Stimulated activated CD4-positive, alpha-beta T cell treated with anti-CD3 and anti-CD28 coated beads, Interleukin-4, amount 100 ng/mL, for 48 hours (primary cell): ENCODE data around the gene OLA1.

Source experiments
- DNase-seq, 2 donors: peaks; one replicate each; pipeline ENCODE4 v3.0.0-alpha.2; 2020; ENCODE audit warnings: low read depth in 2 of 2

Gene OLA1

GRCh38 chr2:174063492-174064092 lies 184.7 kb downstream of the OLA1 start:
- DNase-seq = no peak

DNA sequence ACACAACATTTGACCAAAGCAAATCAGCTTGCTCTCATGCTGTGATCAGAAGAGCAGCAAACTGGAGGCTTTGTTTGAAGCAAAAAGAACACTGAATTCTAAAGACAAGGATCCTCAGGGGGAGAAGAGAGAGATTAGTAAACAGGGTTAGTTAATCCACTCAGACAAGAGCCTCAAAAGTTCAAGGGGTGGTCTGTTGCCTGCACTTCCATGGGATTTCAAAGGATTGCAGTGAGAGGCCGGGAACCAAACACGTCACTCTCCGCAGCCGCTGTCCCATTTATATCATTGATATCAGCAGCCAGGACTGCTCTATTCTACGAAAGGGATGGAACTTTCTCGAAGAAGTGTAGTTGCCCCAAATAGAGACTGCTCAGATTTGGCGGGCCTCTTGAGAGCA lies 185.4 kb downstream of the OLA1 start:
- DNase-seq = no peak

DNA sequence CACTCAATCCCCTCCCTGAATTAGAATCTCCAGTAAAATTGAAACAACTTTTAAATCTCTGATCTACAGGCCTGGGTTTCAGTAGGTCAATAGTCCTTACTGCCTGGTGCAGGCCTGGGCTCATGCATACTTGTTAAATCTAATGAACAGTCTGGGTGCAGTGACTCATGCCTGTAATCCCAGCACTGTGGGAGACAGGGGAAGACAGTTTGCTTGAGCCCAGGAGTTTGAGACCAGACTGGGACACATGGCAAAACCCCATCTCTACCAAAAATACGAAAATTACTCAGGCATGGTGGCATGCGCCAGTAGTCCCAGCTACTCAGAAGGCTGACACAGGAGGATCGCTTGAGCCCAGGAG lies 188.5 kb downstream of the OLA1 start:
- no peak for DNase-seq

DNA sequence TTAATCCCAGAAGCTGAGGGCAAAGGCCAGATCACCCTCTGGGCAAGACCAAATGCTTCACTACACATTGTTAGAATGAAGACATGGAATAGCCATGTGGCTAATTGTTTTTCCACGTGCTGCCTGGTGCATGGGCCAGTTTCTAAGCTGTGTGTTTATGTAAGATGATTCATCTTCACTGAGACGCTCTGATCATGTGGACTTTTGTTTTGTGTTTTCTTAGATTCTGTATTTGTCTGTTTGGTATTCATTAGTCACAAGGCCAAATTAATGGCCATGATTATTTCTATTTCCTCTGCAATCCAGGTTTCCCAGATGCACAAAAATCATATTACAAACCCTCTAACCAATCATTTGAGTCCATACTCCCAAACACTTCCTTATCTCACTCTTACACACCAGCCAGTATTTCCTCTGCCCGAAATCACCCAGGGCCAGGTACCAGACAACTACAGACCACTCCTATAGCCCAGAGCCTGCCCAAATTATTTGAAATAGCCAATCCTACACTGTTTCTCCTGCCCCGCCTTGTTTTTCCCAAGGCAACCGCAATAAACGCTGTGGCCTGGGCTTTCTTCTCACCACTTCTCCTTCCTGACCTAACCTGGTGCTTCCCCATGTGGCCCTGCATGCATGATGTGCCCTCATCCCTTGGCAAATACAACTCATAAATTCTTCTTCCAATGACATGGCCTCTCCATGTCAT lies 189.0 kb downstream of the OLA1 start:
- DNase-seq = no peak

- DNase-seq = no peak
Measured at GRCh38 chr2:174058456-174058855, 189.9 kb downstream of the OLA1 start.

DNA sequence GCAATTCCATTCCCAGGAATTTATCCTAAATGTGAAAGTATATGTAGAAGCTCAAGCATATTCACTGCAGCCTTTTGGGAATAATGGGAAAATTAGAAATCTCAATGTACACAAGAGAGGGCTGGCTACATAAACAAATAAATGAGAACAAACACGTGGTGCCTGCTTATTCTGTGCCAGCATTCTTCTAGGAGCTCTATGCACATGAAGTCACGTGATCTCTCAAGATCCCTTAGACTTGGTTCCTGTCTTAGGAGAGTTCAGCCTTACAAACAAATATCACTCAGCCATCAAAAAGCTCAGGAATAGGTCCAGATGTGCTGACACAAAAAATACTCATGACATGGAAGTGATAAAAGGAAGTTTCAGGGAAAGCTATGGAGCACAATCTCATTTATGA lies 190.3 kb downstream of the OLA1 start:
- DNase-seq = no peak

DNA sequence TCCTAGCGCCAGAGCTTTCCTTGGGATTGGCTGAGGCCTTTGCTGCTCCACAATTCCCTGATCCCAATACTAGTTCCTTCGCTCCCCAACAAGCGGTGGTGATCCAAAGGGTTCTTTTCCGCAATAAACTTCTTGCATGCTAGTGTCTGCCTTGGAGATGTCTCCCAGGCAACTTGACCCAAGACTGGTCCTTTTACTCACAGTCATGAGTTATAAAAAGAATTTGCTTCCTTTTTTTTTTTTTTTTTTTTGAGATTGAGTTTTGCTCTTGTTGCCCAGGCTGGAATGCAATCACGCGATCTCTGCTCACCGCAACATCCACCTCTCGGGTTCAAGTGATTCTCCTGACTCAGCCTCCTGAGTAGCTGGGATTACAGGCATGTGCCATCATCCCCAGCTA lies 193.4 kb downstream of the OLA1 start:
- DNase-seq = no peak

- DNase-seq = no peak
Measured at GRCh38 chr2:174053355-174054151, 194.8 kb downstream of the OLA1 start.

- DNase-seq = no peak
Measured at GRCh38 chr2:174052584-174052976, 195.8 kb downstream of the OLA1 start.

DNA sequence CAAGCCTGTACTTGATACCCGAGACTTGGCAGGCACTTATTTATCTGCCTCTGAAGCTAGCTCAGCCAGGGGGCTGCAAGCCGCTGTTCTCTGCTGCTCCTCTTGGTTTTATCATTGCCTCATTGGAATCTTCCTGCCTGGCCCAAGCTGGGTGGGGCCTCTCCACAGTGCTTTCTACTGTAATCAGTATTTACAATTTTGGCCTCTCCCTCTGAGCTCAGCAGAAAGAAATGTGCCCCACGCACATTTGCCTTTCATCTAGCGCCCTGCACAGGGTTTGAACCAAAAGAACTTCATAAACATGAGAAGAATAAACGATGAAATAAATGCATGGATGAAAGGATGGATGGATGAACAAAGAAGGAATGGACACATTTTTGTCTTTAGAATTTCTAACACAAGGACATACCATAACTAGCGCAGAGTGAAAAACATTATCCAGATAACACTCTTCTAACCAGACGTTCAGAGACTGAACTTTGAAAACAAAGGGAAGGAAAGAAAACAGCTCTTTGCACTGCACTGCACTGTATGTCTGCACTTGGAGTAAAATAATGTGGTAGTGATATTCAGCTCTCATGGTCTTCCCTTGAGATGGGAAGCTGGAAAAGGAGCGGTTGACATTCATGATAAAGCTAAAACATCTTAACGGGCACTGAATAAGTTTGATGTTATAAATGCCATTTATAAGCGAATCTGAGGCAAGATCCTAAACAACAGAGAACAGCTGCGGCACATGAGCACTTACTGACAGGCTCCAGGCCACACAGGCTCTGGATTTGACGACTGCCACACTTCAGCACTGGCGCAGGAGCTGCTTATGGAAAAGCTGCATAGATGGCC lies 196.4 kb downstream of the OLA1 start:
- no peak for DNase-seq

GRCh38 chr2:174051068-174051467 lies 197.3 kb downstream of the OLA1 start:
- DNase-seq = no peak

DNA sequence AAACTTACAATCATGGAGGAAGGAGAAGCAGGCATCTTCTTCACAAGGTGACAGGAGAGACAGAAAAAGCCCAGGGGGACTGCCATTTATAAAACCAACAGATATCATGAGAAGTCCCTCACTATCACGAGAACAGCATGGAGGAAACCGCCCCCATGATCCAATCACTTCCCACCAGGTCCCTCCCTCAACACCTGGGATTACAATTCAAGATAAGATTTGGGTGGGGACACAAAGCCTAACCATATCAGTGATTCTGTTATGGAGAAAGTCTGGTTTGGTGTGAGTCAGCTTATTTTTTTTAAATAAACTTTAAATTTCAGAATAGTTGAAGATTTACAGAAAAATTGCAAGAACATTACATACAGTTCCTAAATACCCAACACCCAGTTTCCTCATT lies 198.4 kb downstream of the OLA1 start:
- DNase-seq = no peak

DNA sequence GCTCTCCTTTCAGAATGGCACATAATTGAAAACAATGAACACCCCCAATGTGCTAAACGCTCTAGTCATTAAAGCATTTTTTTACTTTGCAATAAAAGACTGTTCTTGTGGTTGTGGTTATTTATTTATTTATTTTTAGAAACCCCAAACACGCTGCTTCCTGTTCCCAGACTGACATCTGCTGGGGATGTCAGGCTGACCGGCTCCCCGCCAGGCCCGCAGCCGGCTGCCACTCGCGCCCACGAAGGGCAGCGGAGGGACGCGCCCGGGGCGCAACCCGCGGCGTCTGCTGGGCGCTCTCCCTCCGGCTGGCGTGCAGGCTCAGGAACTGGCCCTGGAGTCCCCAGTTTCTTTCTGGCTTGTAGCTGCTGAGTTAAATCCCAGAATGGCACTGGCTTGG lies 200.1 kb downstream of the OLA1 start:
- no peak for DNase-seq

DNA sequence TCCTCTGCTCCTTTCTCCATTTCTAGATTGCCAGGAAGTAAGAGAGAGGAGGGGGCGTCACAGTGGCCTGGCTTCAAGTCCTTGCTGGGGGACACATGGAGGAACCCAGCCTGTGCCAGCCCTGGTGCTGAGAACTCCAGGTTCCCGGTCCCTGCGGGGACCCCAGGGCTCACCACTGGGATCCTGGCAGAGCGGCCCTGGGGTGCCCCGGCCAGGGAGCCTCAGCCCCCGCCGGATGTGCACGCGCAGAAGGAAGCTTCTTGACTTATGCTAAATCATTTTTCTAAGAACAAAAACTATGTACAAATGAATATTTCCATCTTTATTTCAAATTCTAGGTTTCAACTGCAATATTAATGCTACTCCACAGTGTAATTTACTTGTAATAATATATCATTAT lies 200.6 kb downstream of the OLA1 start:
- no peak for DNase-seq

DNA sequence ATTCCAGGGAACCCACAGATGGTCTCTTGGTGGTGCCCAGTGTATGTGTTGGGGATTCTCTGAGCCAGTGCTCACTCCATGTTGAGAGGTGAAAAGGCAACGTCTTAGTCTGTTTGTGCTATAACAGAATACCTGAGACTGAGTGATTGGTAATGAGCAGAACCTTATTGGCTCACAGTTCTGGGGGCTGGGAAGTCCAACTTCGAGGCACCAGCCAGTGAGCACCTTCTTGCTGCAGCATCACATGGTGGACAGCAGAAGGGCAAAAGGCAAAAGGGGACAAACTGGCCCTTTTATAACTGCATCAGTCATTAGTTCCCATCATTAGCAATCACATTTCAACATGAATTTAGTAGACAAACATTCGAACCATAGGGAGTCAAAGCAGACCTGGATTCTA lies 202.2 kb downstream of the OLA1 start:
- no peak for DNase-seq

DNA sequence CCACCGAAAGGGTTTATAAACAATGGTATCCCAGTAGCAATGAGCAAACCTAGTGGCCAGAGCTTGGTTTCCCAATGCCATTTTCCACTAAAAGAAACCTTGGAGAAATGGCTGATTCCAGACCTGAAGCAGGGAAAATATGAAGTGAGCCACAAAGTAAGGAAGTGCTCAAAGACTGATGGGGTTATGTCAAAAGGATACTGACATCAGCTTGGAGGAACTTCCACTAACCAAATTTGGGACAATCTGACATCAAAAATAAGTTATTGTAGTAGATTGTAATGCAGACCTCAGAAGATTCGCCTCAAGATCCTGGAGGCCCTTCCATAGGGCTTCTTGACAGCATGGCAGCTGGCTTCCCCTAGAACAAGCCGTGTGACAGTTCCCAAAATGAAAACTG lies 203.8 kb downstream of the OLA1 start:
- DNase-seq = no peak

DNA sequence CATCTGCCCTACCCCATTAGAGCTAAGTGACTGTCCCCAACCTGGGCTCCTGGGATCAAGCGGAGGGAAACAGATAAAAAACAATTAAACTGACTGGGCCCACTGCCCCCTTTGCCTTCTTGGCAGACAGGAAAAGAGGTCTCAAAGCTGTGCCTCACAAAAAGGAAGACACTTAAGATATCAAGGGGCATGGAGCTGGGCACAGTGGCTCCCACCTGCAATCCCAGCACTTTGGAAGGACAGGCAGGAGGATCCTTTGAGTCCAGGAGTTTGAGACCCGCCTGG lies 208.0 kb downstream of the OLA1 start:
- no peak for DNase-seq

DNA sequence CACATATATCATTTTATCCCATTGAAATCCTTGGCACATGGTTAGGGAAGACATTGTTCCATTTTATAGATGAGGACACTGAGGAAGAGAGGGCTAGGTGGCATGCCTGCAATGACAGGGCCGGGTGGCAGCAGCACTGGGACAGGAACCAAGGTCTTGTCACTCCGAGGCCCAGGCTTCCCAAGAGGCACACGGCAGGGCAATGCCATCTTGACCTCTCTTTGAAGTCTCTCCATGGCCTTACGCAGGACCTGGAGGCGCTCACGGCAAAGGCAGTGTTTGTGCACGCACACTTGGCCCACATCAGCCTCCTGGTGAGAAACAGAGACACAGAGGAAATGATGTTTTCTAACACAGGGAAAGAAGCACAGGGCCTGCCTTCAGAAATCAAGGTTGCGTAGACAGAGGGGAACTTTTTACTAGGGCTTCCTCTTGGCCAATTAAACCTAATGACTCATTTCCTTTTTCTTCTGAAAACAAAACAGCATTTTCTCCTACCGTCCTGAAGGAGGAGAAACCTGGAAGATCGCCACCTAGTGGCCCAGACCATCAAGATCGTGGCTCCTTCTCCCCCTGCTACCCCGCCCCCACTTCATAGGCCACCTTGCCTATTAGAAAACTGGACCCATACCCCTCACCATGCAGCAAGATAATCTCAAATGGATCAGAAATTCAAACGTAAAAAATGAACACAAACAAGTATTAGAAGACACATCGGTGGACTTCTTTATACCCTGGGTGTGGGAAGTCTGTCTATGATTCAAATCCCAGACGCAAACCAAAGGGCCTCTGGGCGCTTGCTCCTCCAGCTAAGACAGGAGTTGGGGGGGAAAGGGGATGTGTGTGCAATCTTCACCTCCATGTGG lies 208.5 kb downstream of the OLA1 start:
- peak; percentile 79 for DNase-seq

- DNase-seq = no peak
Measured at GRCh38 chr2:174038462-174038861, 209.9 kb downstream of the OLA1 start.

DNA sequence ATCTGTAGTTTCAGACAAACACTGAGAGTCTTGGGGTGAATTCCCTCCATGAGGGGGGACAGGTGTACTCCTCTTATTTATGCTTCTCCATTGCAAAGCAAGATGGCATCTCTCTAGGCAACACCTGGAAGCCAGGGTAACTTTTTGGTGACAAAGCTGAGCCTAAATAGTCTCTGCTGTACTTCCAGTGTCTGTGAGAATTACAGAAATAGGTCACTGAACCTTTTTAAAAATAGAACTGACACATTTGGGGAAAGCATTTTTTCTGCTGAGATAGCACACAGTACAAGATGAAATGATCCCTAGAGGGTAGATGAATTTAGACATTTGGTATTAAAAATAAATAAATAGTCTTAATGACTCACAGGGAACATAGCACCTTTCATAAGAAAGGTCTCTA lies 211.5 kb downstream of the OLA1 start:
- no peak for DNase-seq

- DNase-seq = no peak
Measured at GRCh38 chr2:174035981-174036742, 212.2 kb downstream of the OLA1 start.
